HepG2 (cell line): ENCODE data around the gene CHD9NB. TPM values are rescaled to one million over a fixed set of nuclear protein-coding genes. Genes with fewer than 3 reads are reported as not detected.
A peak's percentile ranks its signal among the peaks of the same experiment; 100 is the strongest.

Source experiments
- ATF1 ChIP-seq: IDR thresholded peaks from 2 replicates; pipeline ENCODE4 v1.6.1; 2016; ENCODE audit warnings: mild to moderate bottlenecking, control low read depth
- MAF1 ChIP-seq: sonication (generic); formaldehyde crosslinking; IDR thresholded peaks from 2 replicates; pipeline ENCODE4 v1.5.0; 2020; ENCODE audit warnings: missing genetic modification reagents, borderline replicate concordance
- POGK ChIP-seq: sonication (generic); formaldehyde crosslinking; conservative IDR thresholded peaks from 2 replicates; pipeline ENCODE4 v1.8.0; 2022; ENCODE audit warnings: mild to moderate bottlenecking, moderate library complexity, missing genetic modification reagents
- PPARG ChIP-seq: conservative IDR thresholded peaks from 2 replicates; pipeline ENCODE4 v1.6.1; 2016; ENCODE audit warnings: missing biosample characterization, missing genetic modification reagents
- RAD21 ChIP-seq: fragments of 450-650 bp; formaldehyde crosslinking; IDR thresholded peaks from 2 replicates; pipeline ENCODE4 v1.5.0; 2020; ENCODE audit warnings: mild to moderate bottlenecking
- SALL2 ChIP-seq: sonication (generic); formaldehyde crosslinking; IDR thresholded peaks from 2 replicates; pipeline ENCODE4 v1.8.1; 2023; ENCODE audit warnings: mild to moderate bottlenecking, missing genetic modification reagents, inconsistent platforms
- SNAPC4 ChIP-seq: sonication (generic); formaldehyde crosslinking; IDR thresholded peaks from 2 replicates; pipeline ENCODE4 v1.4.0; 2020; ENCODE audit warnings: mild to moderate bottlenecking, missing genetic modification reagents
- ZBTB40 ChIP-seq, 2 experiments: fragments of 450-650 bp in 1 of 2; sonication (generic) in 1 of 2; formaldehyde crosslinking in 1 of 2; IDR thresholded peaks; 2 replicates each; pipeline versions ENCODE4 v1.6.1 to v1.8.0; 2016 to 2022; ENCODE audit warnings: antibody characterized with exemption in 1 of 2, mild to moderate bottlenecking in 1 of 2, missing genetic modification reagents in 1 of 2
- ZNF224 ChIP-seq: sonication (generic); formaldehyde crosslinking; IDR thresholded peaks from 2 replicates; pipeline ENCODE4 v1.5.0; 2020; ENCODE audit warnings: mild to moderate bottlenecking, missing genetic modification reagents
- ZNF3 ChIP-seq: IDR thresholded peaks from 2 replicates; pipeline ENCODE4 v1.7.0; 2017; ENCODE audit warnings: inconsistent platforms
- ZNF432 ChIP-seq: sonication (generic); formaldehyde crosslinking; IDR thresholded peaks from 2 replicates; pipeline ENCODE4 v1.5.0; 2020; ENCODE audit warnings: missing genetic modification reagents, mild to moderate bottlenecking, borderline replicate concordance
- ZNF557 ChIP-seq: sonication (generic); formaldehyde crosslinking; IDR thresholded peaks from 2 replicates; pipeline ENCODE4 v1.4.0; 2020; ENCODE audit warnings: missing genetic modification reagents
- polyA plus RNA-seq, 8 experiments: library from polyadenylated mRNA; depleted of rRNA in 3 of 8; stranded (reverse) in 7 of 8; unstranded in 1 of 8; fragments of >200 nt; fragmentation: Illumina TruSeq in 4 of 8; extraction: Trizol in 4 of 8; gene quantifications; 2 replicates each; pipeline versions ENCODE4 v1.2.1 to v1.2.3, GENCODE V29; 2011 to 2016; ENCODE audit warnings: low read depth in 4 of 8, missing spikeins in 1 of 8, mixed read lengths in 1 of 8; ENCODE audit not compliant: insufficient read depth in 1 of 8
- total RNA-seq, 5 experiments: library from RNA; depleted of rRNA; stranded (reverse); fragments of >200 nt; fragmentation: Illumina TruSeq; extraction: Trizol; gene quantifications; 2 replicates each; pipeline ENCODE4 v1.2.3, GENCODE V29; 2016; ENCODE audit warnings: low read depth in 1 of 5

CHD9NB gene
- total and polyA plus RNA-seq, 2 of the 13 experiments (the other 11 are each of a cell fraction or from before 2014, with no cell fraction given), result 0.17 to 0.18 TPM

GRCh38 chr16:53099318-53100130, 46.8 kb upstream of the CHD9NB start (continued):
- TF ChIP-seq POGK (CRISPR knock-in tag) (0 out of 2 replicates have a peak, but pooled peaks have one; percentile 24), ZNF557 (CRISPR knock-in tag) (no peak), PPARG (peak; percentile 96), ATF1 (no peak), RAD21 (CRISPR knock-in tag) (0 out of 2 replicates have a peak, but pooled peaks have one; percentile 50), SALL2 (CRISPR knock-in tag) (peak; percentile 40; the same call in 1 of the 2 replicates), ZNF3 (CRISPR knock-in tag) (no peak), ZNF224 (0 out of 2 replicates have a peak, but pooled peaks have one; percentile 8), MAF1 (CRISPR knock-in tag) (no peak), SNAPC4 (CRISPR knock-in tag) (no peak), ZNF432 (CRISPR knock-in tag) (no peak), ZBTB40 (IDR thresholded peaks at IDR 0.05) (no peak), ZBTB40 (CRISPR knock-in tag; IDR thresholded peaks at IDR 0.05) (no peak)
